HepG2 (cell line): ENCODE results near the gene TEKTIP1.

Source experiments
- EZH2 ChIP-seq: conservative IDR thresholded peaks from 2 replicates; pipeline ENCODE4 v1.6.1; 2012; ENCODE audit warnings: mild to moderate bottlenecking, low read depth, low read length, moderate library complexity
- TF ChIP-seq, protein P1 (sequence below): IDR thresholded peaks from 2 replicates; pipeline ENCODE4 v1.6.1; 2016; ENCODE audit warnings: missing biosample characterization, missing genetic modification reagents, low read depth
- TF ChIP-seq, protein P2 (sequence below): sonication (generic); formaldehyde crosslinking; IDR thresholded peaks from 2 replicates; pipeline ENCODE4 v1.5.0; 2020; ENCODE audit warnings: mild to moderate bottlenecking, missing genetic modification reagents, moderate library complexity
- TF ChIP-seq, protein P3 (sequence below): sonication (generic); formaldehyde crosslinking; IDR thresholded peaks from 2 replicates; pipeline ENCODE4 v1.8.1; 2023; ENCODE audit warnings: mild to moderate bottlenecking, missing genetic modification reagents, borderline replicate concordance

DNA sequence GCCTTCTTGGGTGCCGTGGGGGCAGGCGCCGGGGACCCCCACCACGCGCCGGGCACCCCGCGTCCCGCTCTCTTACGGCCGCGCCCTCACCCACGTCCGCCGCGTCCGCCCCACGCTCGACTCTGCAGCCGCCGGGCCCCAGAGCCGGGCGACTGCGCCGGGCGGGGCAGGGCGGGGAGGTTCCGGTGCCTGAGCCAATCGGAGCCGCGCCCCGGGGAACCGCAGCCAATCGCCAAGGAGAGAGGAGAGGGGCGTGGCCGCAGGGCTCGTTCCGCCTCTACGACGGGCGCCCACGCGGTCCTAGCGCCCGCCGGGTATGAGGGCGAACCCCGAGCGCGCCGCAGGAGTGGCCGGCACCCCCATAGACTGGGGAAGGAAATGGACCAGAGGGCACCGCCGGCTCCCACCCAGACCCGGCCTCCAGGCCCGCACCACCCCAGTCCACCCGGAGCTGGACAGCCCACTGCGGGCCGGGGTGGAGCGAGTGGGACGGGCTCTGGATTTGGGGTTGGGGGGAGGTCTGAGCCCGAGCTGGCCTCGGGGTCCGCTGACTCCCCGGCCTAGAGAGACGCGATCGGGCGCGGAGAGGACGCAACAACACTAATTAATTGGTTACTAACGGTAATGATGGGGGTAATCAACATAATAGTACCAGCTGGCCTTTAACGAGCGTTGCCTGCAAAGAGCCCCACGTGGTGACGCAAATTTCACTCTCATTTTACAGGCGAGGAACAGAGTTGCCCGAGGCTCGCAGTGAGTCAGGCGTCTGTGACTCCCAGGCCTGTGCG, 18.7 kb downstream of the TEKTIP1 start, which contains the start of gene MFSD12:
- TF ChIP-seq, protein P1, sequence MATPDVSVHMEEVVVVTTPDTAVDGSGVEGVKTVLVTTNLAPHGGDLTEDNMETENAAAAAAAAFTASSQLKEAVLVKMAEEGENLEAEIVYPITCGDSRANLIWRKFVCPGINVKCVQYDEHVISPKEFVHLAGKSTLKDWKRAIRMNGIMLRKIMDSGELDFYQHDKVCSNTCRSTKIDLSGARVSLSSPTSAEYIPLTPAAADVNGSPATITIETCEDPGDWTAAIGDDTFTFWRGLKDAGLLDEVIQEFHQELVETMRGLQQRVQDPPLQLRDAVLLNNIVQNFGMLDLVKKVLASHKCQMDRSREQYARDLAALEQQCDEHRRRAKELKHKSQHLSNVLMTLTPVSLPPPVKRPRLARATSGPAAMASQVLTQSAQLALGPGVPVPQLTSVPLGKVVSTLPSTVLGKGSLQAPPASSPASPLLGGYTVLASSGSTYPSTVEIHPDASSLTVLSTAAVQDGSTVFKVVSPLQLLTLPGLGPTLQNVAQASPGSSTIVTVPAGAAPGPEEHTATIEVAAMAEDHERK (CRISPR knock-in tag): no peak
- TF ChIP-seq EZH2: no peak
- TF ChIP-seq, protein P2, sequence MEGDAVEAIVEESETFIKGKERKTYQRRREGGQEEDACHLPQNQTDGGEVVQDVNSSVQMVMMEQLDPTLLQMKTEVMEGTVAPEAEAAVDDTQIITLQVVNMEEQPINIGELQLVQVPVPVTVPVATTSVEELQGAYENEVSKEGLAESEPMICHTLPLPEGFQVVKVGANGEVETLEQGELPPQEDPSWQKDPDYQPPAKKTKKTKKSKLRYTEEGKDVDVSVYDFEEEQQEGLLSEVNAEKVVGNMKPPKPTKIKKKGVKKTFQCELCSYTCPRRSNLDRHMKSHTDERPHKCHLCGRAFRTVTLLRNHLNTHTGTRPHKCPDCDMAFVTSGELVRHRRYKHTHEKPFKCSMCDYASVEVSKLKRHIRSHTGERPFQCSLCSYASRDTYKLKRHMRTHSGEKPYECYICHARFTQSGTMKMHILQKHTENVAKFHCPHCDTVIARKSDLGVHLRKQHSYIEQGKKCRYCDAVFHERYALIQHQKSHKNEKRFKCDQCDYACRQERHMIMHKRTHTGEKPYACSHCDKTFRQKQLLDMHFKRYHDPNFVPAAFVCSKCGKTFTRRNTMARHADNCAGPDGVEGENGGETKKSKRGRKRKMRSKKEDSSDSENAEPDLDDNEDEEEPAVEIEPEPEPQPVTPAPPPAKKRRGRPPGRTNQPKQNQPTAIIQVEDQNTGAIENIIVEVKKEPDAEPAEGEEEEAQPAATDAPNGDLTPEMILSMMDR (CRISPR knock-in tag): no peak
- TF ChIP-seq, protein P3, sequence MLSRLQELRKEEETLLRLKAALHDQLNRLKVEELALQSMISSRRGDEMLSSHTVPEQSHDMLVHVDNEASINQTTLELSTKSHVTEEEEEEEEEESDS (CRISPR knock-in tag): no peak
